Bladder microvascular endothelial cell (primary cell): ENCODE measurements around the gene RAB3IL1. TPM values are rescaled to one million over a fixed set of nuclear protein-coding genes. Genes with fewer than 3 reads are reported as not detected.

Experiments used
- total RNA-seq: library from RNA; depleted of rRNA; stranded (reverse); fragments of >200 nt; gene quantifications from 2 replicates; pipeline ENCODE4 v1.2.3, GENCODE V29; 2014

Gene RAB3IL1
- total RNA-seq = 1.6 and 2.8 TPM in 2 replicates

GRCh38 chr11:61917334-61918109, at the start of gene RAB3IL1:
TSS of gene RAB3IL1 (minus strand) at chr11:61917566. CDS start at chr11:61917367, 199 bp downstream.

GRCh38 chr11:61950035-61950547, 32.7 kb upstream of the RAB3IL1 start, which contains the start of gene BEST1:
TSS of gene BEST1 (plus strand) at chr11:61950351. CDS start at chr11:61951807, 1,456 bp downstream.

DNA sequence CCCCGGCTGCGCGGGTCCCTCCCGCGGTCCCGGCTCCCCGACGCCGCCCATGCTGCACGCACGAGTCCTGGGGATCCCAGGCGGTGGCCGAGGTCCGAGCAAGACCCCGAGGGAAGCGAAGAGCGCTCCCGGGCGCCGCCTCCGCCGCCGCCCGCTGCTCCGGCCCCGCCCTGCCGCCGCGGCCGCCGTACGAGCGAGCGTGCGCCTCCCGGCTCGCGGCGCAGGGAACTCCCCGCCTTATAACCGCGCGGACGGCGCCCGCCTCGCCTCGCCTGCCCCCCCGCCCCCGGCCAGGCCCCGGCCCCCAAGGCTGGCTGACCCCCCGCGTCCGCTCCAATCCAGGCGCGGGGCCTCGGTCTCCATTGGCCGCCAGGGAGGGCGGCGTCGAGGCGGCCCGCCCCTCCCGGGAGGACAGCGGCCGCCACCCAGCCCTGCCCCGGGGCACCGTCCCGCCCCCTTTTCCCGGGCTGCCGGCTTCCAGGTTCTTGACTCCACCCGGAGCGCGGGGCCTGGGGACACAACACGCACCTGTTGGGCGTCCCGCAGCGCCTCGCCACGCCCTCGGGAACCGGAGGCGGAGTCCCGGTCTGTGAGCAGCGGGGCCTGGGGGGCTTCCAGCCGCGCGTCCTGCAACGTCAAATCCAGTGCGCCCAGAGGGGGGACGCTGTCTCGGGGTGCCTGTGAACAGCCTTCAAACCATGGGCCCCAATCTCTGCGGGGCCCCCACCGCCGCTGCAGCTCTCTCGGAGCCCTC, 25.9 kb downstream of the RAB3IL1 start, which contains the start of gene FADS3:
Gene FADS3, minus strand, starts transcription at position 215 of the 754 bp plus-strand sequence. Its CDS starts 164 bp downstream, at position 51.

Other genes with a start within 250 kb of the RAB3IL1 start
- 1.8 and 7.5 TPM in 2 replicates for gene DAGLA, start 237.2 kb downstream of the RAB3IL1 start, total RNA-seq
- gene MYRF, start 164.9 kb downstream of the RAB3IL1 start, total RNA-seq = 0.49 and 1.0 TPM in 2 replicates
- gene TMEM258, start 125.0 kb downstream of the RAB3IL1 start, total RNA-seq = 71.4 and 84.5 TPM in 2 replicates
- 31.9 and 34.8 TPM in 2 replicates for gene FEN1, start 124.7 kb downstream of the RAB3IL1 start, total RNA-seq
- 35.7 and 38.7 TPM in 2 replicates for gene FADS1, start 100.6 kb downstream of the RAB3IL1 start, total RNA-seq
- 52.3 and 121 TPM in 2 replicates for gene FADS2, start 89.3 kb downstream of the RAB3IL1 start, total RNA-seq
- gene FADS3, start 26.0 kb downstream of the RAB3IL1 start, total RNA-seq = 310 and 374 TPM in 2 replicates
- gene BEST1, start 32.8 kb upstream of the RAB3IL1 start, total RNA-seq = under 0.01 TPM in 1 of 2 replicates, not detected in the other
- gene FTH1, start 50.1 kb upstream of the RAB3IL1 start, total RNA-seq = 497 and 1,879 TPM in 2 replicates
- gene INCENP, start 206.4 kb upstream of the RAB3IL1 start, total RNA-seq = 18.5 and 26.2 TPM in 2 replicates